Progenitor cell of endocrine pancreas (in vitro differentiated cells): Measurements from ENCODE around the gene SLC16A8. TPM values are rescaled to one million over a fixed set of nuclear protein-coding genes. Genes with fewer than 3 reads are reported as not detected.
"Not testable (repeated sequence)": the region's sequence is repeated elsewhere in the genome, so short reads cannot be mapped to it uniquely, and the experiment has no call there.

Experiments used
- DNase-seq: peaks from one replicate; pipeline ENCODE4 v3.0.0; 2021; ENCODE audit warnings: low spot score; ENCODE audit not compliant: unreplicated experiment
- H3K27ac Mint-ChIP-seq: 2 replicates; pipeline ENCODE4 v1.8.0; 2021; ENCODE audit warnings: mild to moderate bottlenecking, moderate library complexity, mixed read lengths
- H3K27me3 Mint-ChIP-seq: 2 replicates; pipeline ENCODE4 v1.8.0; 2021; ENCODE audit warnings: mixed read lengths
- H3K36me3 Mint-ChIP-seq: 2 replicates; pipeline ENCODE4 v1.8.0; 2022; ENCODE audit warnings: mixed read lengths; ENCODE audit not compliant: insufficient read depth
- H3K4me1 Mint-ChIP-seq: 2 replicates; pipeline ENCODE4 v1.8.0; 2021; ENCODE audit warnings: low read depth, mixed read lengths
- H3K4me3 Mint-ChIP-seq: 2 replicates; pipeline ENCODE4 v1.8.0; 2021; ENCODE audit warnings: low read depth, mild to moderate bottlenecking, moderate library complexity, mixed read lengths
- H3K9me3 Mint-ChIP-seq: 2 replicates; pipeline ENCODE4 v1.8.0; 2021; ENCODE audit warnings: low read depth, mixed read lengths
- total RNA-seq: library from RNA; stranded (reverse); gene quantifications from 2 replicates; pipeline ENCODE4 v1.2.1, GENCODE V29; 2021
- TF ChIP-seq, protein P1 (sequence below): fragments of 200-600 bp; sonication (generic); IDR thresholded peaks from one replicate; pipeline ENCODE4 v1.5.0; 2021; ENCODE audit warnings: antibody characterized with exemption, mild to moderate bottlenecking; ENCODE audit not compliant: unreplicated experiment

The SLC16A8 gene
- total RNA-seq, 1 donor from 2014 or later: 2.6 TPM

- H3K27me3 Mint-ChIP-seq: no peaks in the 10 kb centered on the region
- no peaks in the 10 kb centered on the region for H3K9me3 Mint-ChIP-seq
- no peak for DNase-seq
- peaks cover 3% of the 10 kb centered on the region for H3K36me3 Mint-ChIP-seq
- H3K4me3 Mint-ChIP-seq: no peak overlapping the region
- TF ChIP-seq, protein P1, sequence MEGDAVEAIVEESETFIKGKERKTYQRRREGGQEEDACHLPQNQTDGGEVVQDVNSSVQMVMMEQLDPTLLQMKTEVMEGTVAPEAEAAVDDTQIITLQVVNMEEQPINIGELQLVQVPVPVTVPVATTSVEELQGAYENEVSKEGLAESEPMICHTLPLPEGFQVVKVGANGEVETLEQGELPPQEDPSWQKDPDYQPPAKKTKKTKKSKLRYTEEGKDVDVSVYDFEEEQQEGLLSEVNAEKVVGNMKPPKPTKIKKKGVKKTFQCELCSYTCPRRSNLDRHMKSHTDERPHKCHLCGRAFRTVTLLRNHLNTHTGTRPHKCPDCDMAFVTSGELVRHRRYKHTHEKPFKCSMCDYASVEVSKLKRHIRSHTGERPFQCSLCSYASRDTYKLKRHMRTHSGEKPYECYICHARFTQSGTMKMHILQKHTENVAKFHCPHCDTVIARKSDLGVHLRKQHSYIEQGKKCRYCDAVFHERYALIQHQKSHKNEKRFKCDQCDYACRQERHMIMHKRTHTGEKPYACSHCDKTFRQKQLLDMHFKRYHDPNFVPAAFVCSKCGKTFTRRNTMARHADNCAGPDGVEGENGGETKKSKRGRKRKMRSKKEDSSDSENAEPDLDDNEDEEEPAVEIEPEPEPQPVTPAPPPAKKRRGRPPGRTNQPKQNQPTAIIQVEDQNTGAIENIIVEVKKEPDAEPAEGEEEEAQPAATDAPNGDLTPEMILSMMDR: no peak
- no peak overlapping the region for H3K27ac Mint-ChIP-seq
- H3K4me1 Mint-ChIP-seq: no peaks in the 10 kb centered on the region
Measured at GRCh38 chr22:38125038-38125610, 41.1 kb upstream of the SLC16A8 start.

DNA sequence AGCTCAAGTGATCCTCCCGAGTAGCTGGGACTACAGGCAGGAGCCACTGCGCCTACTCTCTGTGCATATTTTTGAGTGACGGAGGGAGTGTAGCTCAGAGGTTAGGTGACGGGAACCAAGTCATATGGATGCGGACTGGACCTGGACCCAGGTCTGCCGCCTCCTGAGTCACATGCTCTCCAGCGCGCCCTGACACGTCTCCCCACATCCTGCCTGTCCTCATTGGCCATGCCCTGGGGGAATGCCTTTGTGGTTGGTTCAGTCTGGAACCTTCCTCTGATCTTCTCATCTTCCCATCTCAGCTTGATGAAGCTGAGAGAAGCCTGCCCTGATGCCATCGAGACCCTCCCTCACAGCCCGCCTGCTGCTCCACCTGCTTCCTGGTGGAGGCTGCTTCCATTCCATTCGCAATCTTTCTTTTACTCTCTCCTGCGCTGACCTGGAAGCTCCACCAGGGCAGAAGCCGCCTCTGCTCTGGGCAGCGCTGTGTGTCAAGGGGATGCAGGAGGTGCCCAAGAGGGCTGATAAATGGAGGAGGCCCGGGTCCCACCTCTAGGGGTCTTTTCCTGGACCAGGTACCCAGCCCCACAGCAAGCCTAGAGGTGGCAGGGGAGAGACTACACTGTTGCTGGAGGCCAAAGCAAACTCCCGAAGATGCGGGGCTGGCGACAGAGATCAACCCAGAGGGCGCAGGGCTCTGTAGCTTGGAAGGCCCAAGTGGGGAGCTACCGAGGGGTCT lies 40.4 kb upstream of the SLC16A8 start:
- H3K27me3 Mint-ChIP-seq: no peaks in the 10 kb centered on the region
- DNase-seq: no peak
- no peaks in the 10 kb centered on the region for H3K9me3 Mint-ChIP-seq
- TF ChIP-seq, protein P1: peak; percentile 14
- H3K36me3 Mint-ChIP-seq: peaks cover 3% of the 10 kb centered on the region
- no peak overlapping the region for H3K4me3 Mint-ChIP-seq
- H3K27ac Mint-ChIP-seq: no peak overlapping the region
- H3K4me1 Mint-ChIP-seq: no peaks in the 10 kb centered on the region

- no peak for DNase-seq
- Mint-ChIP-seq H3K27me3 (no peaks in the 10 kb centered on the region), H3K27ac (no peak overlapping the region), H3K4me3 (no peak overlapping the region), H3K4me1 (no peaks in the 10 kb centered on the region), H3K36me3 (peaks cover 3% of the 10 kb centered on the region), H3K9me3 (no peaks in the 10 kb centered on the region)
- TF ChIP-seq, protein P1: no peak
Measured at GRCh38 chr22:38122616-38123015, 38.6 kb upstream of the SLC16A8 start.

DNA sequence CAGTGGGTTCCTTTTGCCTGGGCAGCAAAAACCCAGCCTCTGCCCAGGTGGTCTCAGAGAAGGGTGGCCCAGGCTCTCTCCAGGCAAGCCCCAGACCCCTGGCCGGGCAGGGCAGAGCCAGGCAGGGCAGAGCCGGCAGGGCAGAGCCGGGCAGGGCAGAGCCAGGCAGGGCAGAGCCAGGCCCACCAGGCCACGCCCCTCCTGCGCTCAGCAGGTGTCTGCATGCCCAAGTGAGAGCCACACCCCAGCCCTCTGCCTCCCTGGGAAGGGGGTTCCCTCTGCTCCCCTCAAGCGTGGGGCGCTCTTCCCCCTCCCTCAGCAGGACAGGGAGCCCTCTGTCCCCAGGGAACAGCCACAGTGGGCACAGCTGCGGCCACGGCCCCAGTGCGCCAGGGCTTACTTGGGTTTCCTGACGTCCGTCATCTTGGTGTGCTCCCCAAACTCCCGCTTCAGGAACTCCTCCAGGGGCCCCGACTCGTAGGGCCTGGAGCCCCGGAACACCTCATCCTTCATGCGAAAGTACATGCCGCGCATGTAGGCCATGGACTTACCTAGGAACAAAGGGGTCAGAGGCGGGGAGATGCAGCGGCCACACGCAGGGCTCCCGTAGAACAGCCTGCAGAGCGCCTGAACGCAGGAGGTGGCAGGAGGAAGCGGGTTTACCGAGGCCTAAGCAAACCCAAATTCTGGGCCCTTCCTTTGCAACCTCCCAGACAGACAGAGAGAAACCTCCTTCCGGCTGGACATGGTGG lies 36.6 kb upstream of the SLC16A8 start:
- Mint-ChIP-seq H3K27me3 (no peaks in the 10 kb centered on the region), H3K4me1 (no peaks in the 10 kb centered on the region), H3K27ac (no peak overlapping the region), H3K9me3 (no peaks in the 10 kb centered on the region), H3K4me3 (no peak overlapping the region), H3K36me3 (no peaks in the 10 kb centered on the region)
- no peak for DNase-seq
- TF ChIP-seq, protein P1: no peak

- not testable (repeated sequence) for H3K36me3 Mint-ChIP-seq, H3K4me3 Mint-ChIP-seq, H3K9me3 Mint-ChIP-seq, H3K27me3 Mint-ChIP-seq, H3K27ac Mint-ChIP-seq, DNase-seq, H3K4me1 Mint-ChIP-seq
Measured at GRCh38 chr22:38118747-38119146, 34.8 kb upstream of the SLC16A8 start.
